Measurements from ENCODE around the gene ANXA11.
A peak's percentile ranks its signal among the peaks of the same experiment; 100 is the strongest.

The ANXA11 gene

GRCh38 chr10:80200687-80201086 lies 4.7 kb downstream of the ANXA11 start:
- Histone ChIP-seq H3K36me3 (ENCODE audit: insufficient read depth, low read length) (no peaks in the 10 kb centered on the region; the same call in 1 of the 2 replicates), H3K4me3 (ENCODE audit: low read depth, low read length, poor library complexity, severe bottlenecking) (no peak overlapping the region), H3K27ac (ENCODE audit: low read depth, low read length, poor library complexity, severe bottlenecking) (peak overlapping the region; percentile 7), H3K79me2 (ENCODE audit: insufficient read depth, low read length) (peaks cover 85% of the 10 kb centered on the region), H4K20me1 (ENCODE audit: insufficient read depth, low read length) (no peaks in the 10 kb centered on the region), H2AFZ (ENCODE audit: low read length) (no peak overlapping the region), H3K27me3 (ENCODE audit: insufficient read depth, low read length) (no peaks in the 10 kb centered on the region), H3F3A (ENCODE audit: insufficient read depth, low read length) (no peaks in the 10 kb centered on the region), H3K9me2 (ENCODE audit: low read depth, low read length) (no peaks in the 10 kb centered on the region), H3K9ac (ENCODE audit: low read length) (no peak overlapping the region; the same call in 1 of the 2 replicates), H3K4me1 (ENCODE audit: insufficient read depth, low read length, severe bottlenecking) (peaks cover 83% of the 10 kb centered on the region), H3K9me3 (ENCODE audit: low read length) (no peaks in the 10 kb centered on the region), H3K4me2 (ENCODE audit: low read length) (no peak overlapping the region)
- TF ChIP-seq CTCF (IDR thresholded peaks at IDR 0.05; ENCODE audit: low read length) = no peak
- no peak for TF ChIP-seq EZH2 (IDR thresholded peaks at IDR 0.05; ENCODE audit: borderline replicate concordance, low read length)

GRCh38 chr10:80200259-80200658 lies 5.1 kb downstream of the ANXA11 start:
- Histone ChIP-seq H3K27me3 (ENCODE audit: insufficient read depth, low read length) (no peaks in the 10 kb centered on the region), H3K9me2 (ENCODE audit: low read depth, low read length) (no peaks in the 10 kb centered on the region), H3F3A (ENCODE audit: insufficient read depth, low read length) (no peaks in the 10 kb centered on the region), H2AFZ (ENCODE audit: low read length) (no peak overlapping the region), H4K20me1 (ENCODE audit: insufficient read depth, low read length) (no peaks in the 10 kb centered on the region), H3K27ac (ENCODE audit: low read depth, low read length, poor library complexity, severe bottlenecking) (peak overlapping the region; percentile 7), H3K4me2 (ENCODE audit: low read length) (peak overlapping the region; percentile 40; the same call in 1 of the 2 replicates), H3K4me3 (ENCODE audit: low read depth, low read length, poor library complexity, severe bottlenecking) (no peak overlapping the region), H3K79me2 (ENCODE audit: insufficient read depth, low read length) (peaks cover 88% of the 10 kb centered on the region), H3K9me3 (ENCODE audit: low read length) (no peaks in the 10 kb centered on the region), H3K9ac (ENCODE audit: low read length) (no peak overlapping the region; the same call in 1 of the 2 replicates), H3K36me3 (ENCODE audit: insufficient read depth, low read length) (peaks cover 2% of the 10 kb centered on the region; the same call in 1 of the 2 replicates), H3K4me1 (ENCODE audit: insufficient read depth, low read length, severe bottlenecking) (peaks cover 82% of the 10 kb centered on the region)
- TF ChIP-seq CTCF (IDR thresholded peaks at IDR 0.05; ENCODE audit: low read length) (no peak), EZH2 (IDR thresholded peaks at IDR 0.05; ENCODE audit: borderline replicate concordance, low read length) (no peak)

- Histone ChIP-seq H3K27me3 (ENCODE audit: insufficient read depth, low read length) (no peaks in the 10 kb centered on the region), H3K27ac (ENCODE audit: low read depth, low read length, poor library complexity, severe bottlenecking) (peak overlapping the region; percentile 7), H3K4me2 (ENCODE audit: low read length) (peak overlapping the region; percentile 40; the same call in 1 of the 2 replicates), H3K4me1 (ENCODE audit: insufficient read depth, low read length, severe bottlenecking) (peaks cover 82% of the 10 kb centered on the region), H3K9me2 (ENCODE audit: low read depth, low read length) (no peaks in the 10 kb centered on the region), H3K9me3 (ENCODE audit: low read length) (no peaks in the 10 kb centered on the region), H3F3A (ENCODE audit: insufficient read depth, low read length) (no peaks in the 10 kb centered on the region), H4K20me1 (ENCODE audit: insufficient read depth, low read length) (no peaks in the 10 kb centered on the region), H3K9ac (ENCODE audit: low read length) (no peak overlapping the region), H3K36me3 (ENCODE audit: insufficient read depth, low read length) (peaks cover 7% of the 10 kb centered on the region; the same call in 1 of the 2 replicates), H2AFZ (ENCODE audit: low read length) (no peak overlapping the region), H3K79me2 (ENCODE audit: insufficient read depth, low read length) (peaks cover 92% of the 10 kb centered on the region), H3K4me3 (ENCODE audit: low read depth, low read length, poor library complexity, severe bottlenecking) (no peak overlapping the region)
- TF ChIP-seq CTCF (IDR thresholded peaks at IDR 0.05; ENCODE audit: low read length) (no peak), EZH2 (IDR thresholded peaks at IDR 0.05; ENCODE audit: borderline replicate concordance, low read length) (no peak)
Measured at GRCh38 chr10:80199828-80200227, 5.5 kb downstream of the ANXA11 start.

Data from OCI-LY1 (cell line).